ENCODE data around the gene PARVG.

The PARVG gene

DNA sequence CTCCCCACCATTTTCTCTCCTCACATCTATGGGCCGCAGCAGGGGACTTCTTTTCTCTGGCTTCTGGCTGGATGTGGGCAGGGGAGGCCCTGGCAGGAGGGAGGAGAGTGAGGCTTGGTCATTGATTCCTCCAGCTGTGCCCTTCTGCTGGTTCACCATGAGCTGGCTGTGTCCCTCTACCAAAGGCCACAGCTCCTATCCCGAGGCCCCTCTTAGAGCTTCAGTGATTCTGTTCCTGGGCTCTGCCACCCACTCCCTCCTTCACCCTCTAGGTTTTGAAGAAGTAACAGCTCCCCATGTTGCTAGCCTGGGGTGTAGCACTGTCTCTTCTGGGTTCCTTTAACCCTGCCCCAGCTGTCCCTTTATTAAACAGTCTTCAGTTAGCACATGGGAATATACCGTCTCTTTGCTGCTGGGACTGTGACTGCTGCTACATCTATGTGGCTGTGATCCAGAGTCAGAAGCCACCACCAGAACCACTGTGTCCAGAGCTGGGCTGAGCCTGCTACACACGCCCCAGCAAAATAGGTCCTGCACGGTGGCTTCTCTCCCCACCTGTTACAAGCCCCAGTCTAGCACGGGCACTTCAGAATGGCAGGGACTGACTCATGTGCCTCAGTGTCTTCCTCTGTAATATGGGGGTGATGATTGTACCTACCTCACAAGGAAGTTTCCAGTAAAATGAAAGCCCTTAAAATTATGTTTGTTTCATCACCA, 578 bp upstream of the PARVG start:
- Histone ChIP-seq H3K27ac (ENCODE audit: low read length) (no peak overlapping the region), H2AFZ (ENCODE audit: low read depth, low read length) (0 out of 2 replicates have a peak overlapping the region, but pooled peaks have one; percentile 12), H3K4me1 (ENCODE audit: insufficient read depth, low read length) (peaks cover 30% of the 10 kb centered on the region), H3K9me3 (ENCODE audit: insufficient read depth, low read length, severe bottlenecking) (no peaks in the 10 kb centered on the region), H4K20me1 (ENCODE audit: insufficient read depth, low read length) (peaks cover 2% of the 10 kb centered on the region; the same call in 1 of the 2 replicates), H3K79me2 (ENCODE audit: insufficient read depth, low read length) (peaks cover 23% of the 10 kb centered on the region), H3K27me3 (ENCODE audit: insufficient read depth, low read length, poor library complexity) (peaks cover 8% of the 10 kb centered on the region), H3K4me2 (ENCODE audit: insufficient read depth, low read length) (peak overlapping the region; percentile 99), H3K9ac (ENCODE audit: low read depth, low read length) (no peak overlapping the region; the same call in 1 of the 2 replicates), H3K36me3 (ENCODE audit: insufficient read depth, low read length) (peaks cover 12% of the 10 kb centered on the region), H3K4me3 (ENCODE audit: low read depth in 1 of 2, low read length in 2 of 2) (peak overlapping the region in 1 of 2 experiments; percentile 97; a peak in 1 of 4 replicates)
- no peak for TF ChIP-seq EZH2 (IDR thresholded peaks at IDR 0.05; ENCODE audit: borderline replicate concordance, low read depth, low read length, severe bottlenecking)
- TF ChIP-seq, protein P1, sequence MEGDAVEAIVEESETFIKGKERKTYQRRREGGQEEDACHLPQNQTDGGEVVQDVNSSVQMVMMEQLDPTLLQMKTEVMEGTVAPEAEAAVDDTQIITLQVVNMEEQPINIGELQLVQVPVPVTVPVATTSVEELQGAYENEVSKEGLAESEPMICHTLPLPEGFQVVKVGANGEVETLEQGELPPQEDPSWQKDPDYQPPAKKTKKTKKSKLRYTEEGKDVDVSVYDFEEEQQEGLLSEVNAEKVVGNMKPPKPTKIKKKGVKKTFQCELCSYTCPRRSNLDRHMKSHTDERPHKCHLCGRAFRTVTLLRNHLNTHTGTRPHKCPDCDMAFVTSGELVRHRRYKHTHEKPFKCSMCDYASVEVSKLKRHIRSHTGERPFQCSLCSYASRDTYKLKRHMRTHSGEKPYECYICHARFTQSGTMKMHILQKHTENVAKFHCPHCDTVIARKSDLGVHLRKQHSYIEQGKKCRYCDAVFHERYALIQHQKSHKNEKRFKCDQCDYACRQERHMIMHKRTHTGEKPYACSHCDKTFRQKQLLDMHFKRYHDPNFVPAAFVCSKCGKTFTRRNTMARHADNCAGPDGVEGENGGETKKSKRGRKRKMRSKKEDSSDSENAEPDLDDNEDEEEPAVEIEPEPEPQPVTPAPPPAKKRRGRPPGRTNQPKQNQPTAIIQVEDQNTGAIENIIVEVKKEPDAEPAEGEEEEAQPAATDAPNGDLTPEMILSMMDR (IDR thresholded peaks at IDR 0.05; ENCODE audit: borderline replicate concordance, extremely low read depth, low read length, poor library complexity, severe bottlenecking), result no peak
- DNase-seq (no peak), ATAC-seq (ENCODE audit: insufficient read depth, low read depth) (no peak)

DNA sequence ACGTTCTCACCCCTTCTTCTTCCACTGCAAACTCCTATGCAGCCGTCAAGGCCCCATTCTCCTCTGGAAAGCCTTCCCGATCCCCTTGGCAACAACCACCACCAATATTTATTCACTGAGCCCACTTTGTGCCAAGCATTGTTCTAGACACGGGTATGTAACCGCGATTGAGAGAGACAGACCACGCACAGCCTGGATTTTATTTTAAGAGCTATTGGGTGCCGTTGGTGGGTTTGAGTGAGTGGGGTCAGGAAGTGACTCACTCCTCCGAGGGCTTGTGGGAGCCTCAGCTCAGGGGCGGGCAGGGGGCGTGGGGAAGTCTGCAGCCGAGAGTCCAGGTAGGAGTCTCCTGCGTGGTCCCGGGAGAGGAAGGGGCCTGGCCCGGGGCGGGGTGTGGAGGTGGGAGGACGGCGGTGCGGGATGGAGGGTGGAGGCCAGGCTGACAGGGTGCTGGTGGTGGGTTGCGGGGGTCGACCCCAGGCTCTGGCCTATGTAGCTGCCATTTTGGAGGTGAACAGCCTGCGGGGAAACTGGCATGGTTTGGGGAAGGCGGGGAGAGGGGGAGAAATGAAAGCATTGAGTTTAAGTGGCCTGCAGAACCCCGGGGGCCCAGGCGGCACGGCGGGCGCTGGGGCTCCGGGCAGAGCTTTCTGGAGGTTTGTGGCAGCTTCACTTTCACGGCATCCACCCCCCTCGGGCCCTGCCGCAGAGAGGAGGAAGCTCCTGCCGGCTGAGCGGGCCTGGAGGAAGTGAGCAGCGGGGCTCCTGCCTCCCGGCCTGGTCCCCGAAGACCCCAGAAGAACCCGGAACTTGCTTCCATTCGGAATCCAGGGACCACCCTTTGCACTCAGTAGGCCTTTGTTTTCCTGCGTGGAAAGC, 547 bp downstream of the PARVG start:
- H3K36me3 ChIP-seq (ENCODE audit: insufficient read depth, low read length), result peaks cover 20% of the 10 kb centered on the region
- peak overlapping the region; percentile 94 to 97 for H3K4me3 ChIP-seq (ENCODE audit: low read depth in 1 of 2, low read length in 2 of 2)
- H3K4me2 ChIP-seq (ENCODE audit: insufficient read depth, low read length), result peak overlapping the region; percentile 99
- peak; percentile 83 for DNase-seq
- H2AFZ ChIP-seq (ENCODE audit: low read depth, low read length), result peak overlapping the region; percentile 86
- peak overlapping the region; percentile 93 for H3K27ac ChIP-seq (ENCODE audit: low read length)
- H3K4me1 ChIP-seq (ENCODE audit: insufficient read depth, low read length), result peaks cover 30% of the 10 kb centered on the region
- peaks cover 23% of the 10 kb centered on the region for H3K79me2 ChIP-seq (ENCODE audit: insufficient read depth, low read length)
- ATAC-seq (ENCODE audit: insufficient read depth, low read depth), result peak; percentile 80
- no peaks in the 10 kb centered on the region for H3K9me3 ChIP-seq (ENCODE audit: insufficient read depth, low read length, severe bottlenecking)
- peaks cover 6% of the 10 kb centered on the region for H3K27me3 ChIP-seq (ENCODE audit: insufficient read depth, low read length, poor library complexity)
- H4K20me1 ChIP-seq (ENCODE audit: insufficient read depth, low read length), result peaks cover 6% of the 10 kb centered on the region
- peak overlapping the region; percentile 96 for H3K9ac ChIP-seq (ENCODE audit: low read depth, low read length)
- TF ChIP-seq, protein P1 (IDR thresholded peaks at IDR 0.05; ENCODE audit: borderline replicate concordance, extremely low read depth, low read length, poor library complexity, severe bottlenecking), result no peak
- TF ChIP-seq EZH2 (IDR thresholded peaks at IDR 0.05; ENCODE audit: borderline replicate concordance, low read depth, low read length, severe bottlenecking), result no peak

DNA sequence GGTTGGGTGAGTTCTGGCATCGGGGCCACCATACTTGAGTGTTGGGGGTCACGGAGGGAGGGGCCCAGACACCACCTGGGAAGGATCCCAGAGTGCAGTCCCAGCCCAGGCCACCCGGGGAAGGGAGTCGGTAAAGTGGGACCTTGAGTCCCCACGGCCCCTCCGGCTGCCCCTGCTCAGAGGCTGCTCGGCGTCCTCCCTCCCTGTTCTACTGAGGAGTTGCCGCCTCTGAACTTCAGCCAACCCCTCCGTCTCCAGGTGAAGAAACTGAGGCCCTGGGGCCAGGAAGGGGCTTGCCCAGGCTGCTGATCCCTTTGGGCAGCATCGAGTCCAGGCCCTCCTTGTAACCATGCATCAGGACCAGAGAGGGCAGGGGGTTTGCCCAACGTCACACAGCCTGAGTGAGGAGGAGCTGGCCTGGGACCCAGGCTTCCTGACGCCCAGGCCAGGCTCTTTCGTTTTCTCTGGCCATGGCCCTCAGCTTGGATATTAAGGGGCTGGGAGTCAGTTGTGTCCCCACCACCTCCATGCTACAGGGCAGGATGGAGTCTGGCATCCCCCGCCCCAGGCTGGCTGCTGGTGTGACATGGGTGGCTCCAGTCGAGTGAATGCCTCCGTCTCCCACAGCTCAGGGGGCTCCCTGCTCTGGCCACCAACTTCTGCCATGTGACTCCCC, 1.3 kb downstream of the PARVG start:
- peaks cover 25% of the 10 kb centered on the region for H3K36me3 ChIP-seq (ENCODE audit: insufficient read depth, low read length)
- peak; percentile 38 for ATAC-seq (ENCODE audit: insufficient read depth, low read depth)
- peak overlapping the region; percentile 86 for H2AFZ ChIP-seq (ENCODE audit: low read depth, low read length)
- peak overlapping the region; percentile 99 for H3K4me2 ChIP-seq (ENCODE audit: insufficient read depth, low read length)
- peaks cover 30% of the 10 kb centered on the region for H3K4me1 ChIP-seq (ENCODE audit: insufficient read depth, low read length)
- peak overlapping the region; percentile 93 for H3K27ac ChIP-seq (ENCODE audit: low read length)
- no peaks in the 10 kb centered on the region for H3K9me3 ChIP-seq (ENCODE audit: insufficient read depth, low read length, severe bottlenecking)
- peak overlapping the region; percentile 96 for H3K9ac ChIP-seq (ENCODE audit: low read depth, low read length)
- TF ChIP-seq EZH2 (IDR thresholded peaks at IDR 0.05; ENCODE audit: borderline replicate concordance, low read depth, low read length, severe bottlenecking), result no peak
- TF ChIP-seq, protein P1 (IDR thresholded peaks at IDR 0.05; ENCODE audit: borderline replicate concordance, extremely low read depth, low read length, poor library complexity, severe bottlenecking), result peak; percentile 23
- H3K79me2 ChIP-seq (ENCODE audit: insufficient read depth, low read length), result peaks cover 23% of the 10 kb centered on the region
- DNase-seq, result no peak
- H3K27me3 ChIP-seq (ENCODE audit: insufficient read depth, low read length, poor library complexity), result peaks cover 6% of the 10 kb centered on the region
- peaks cover 13% of the 10 kb centered on the region for H4K20me1 ChIP-seq (ENCODE audit: insufficient read depth, low read length)
- peak overlapping the region; percentile 94 to 97 for H3K4me3 ChIP-seq (ENCODE audit: low read depth in 1 of 2, low read length in 2 of 2)

Measured in DND-41 (cell line).